ENCODE measurements around the gene ERO1B. TPM values are rescaled to one million over a fixed set of nuclear protein-coding genes. Genes with fewer than 3 reads are reported as not detected.

ERO1B gene
- total RNA-seq, 1 donor, result 2.9 TPM

DNA sequence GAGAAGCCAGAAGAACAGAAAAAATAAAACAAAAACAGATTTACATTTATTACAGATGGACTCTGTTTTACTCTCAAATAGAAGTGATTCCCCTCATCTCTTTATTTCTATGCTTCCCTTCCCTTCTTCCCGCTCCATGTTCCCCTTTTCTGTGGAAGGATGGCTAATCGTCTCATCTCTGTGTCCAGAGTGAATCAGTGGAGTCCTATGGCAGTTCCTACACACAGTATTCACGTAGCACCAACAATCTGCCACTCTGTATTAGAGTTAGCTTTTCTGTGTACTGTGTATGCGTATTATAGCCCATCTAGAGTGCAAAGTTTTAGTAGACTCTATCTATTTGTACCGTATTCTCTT is 6.8 kb upstream of the ERO1B start:
- no peak for DNase-seq (ENCODE audit: insufficient read length, low spot score, missing footprints)
- H3K79me2 ChIP-seq (ENCODE audit: insufficient read depth, low read length), result no peaks in the 10 kb centered on the region
- no peaks in the 10 kb centered on the region for H3K4me1 ChIP-seq (ENCODE audit: insufficient read depth, low read length)
- H3K4me3 ChIP-seq (ENCODE audit: insufficient read depth, low read length), result no peak overlapping the region
- peaks cover 13% of the 10 kb centered on the region for H3K27me3 ChIP-seq (ENCODE audit: insufficient read depth, low read length)
- H4K20me1 ChIP-seq (ENCODE audit: insufficient read depth, low read length), result no peaks in the 10 kb centered on the region
- no peak overlapping the region for H2AFZ ChIP-seq (ENCODE audit: low read length)
- no peak overlapping the region for H3K27ac ChIP-seq (ENCODE audit: low read depth, low read length)
- H3K4me2 ChIP-seq (ENCODE audit: insufficient read depth, low read length), result no peak overlapping the region
- H3K9me3 ChIP-seq (ENCODE audit: low read depth, low read length), result no peaks in the 10 kb centered on the region
- H3K36me3 ChIP-seq (ENCODE audit: insufficient read depth, low read length), result no peaks in the 10 kb centered on the region
- TF ChIP-seq, protein P1, sequence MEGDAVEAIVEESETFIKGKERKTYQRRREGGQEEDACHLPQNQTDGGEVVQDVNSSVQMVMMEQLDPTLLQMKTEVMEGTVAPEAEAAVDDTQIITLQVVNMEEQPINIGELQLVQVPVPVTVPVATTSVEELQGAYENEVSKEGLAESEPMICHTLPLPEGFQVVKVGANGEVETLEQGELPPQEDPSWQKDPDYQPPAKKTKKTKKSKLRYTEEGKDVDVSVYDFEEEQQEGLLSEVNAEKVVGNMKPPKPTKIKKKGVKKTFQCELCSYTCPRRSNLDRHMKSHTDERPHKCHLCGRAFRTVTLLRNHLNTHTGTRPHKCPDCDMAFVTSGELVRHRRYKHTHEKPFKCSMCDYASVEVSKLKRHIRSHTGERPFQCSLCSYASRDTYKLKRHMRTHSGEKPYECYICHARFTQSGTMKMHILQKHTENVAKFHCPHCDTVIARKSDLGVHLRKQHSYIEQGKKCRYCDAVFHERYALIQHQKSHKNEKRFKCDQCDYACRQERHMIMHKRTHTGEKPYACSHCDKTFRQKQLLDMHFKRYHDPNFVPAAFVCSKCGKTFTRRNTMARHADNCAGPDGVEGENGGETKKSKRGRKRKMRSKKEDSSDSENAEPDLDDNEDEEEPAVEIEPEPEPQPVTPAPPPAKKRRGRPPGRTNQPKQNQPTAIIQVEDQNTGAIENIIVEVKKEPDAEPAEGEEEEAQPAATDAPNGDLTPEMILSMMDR (IDR thresholded peaks at IDR 0.05; ENCODE audit: extremely low read depth, low read depth, low read length), result no peak

DNA sequence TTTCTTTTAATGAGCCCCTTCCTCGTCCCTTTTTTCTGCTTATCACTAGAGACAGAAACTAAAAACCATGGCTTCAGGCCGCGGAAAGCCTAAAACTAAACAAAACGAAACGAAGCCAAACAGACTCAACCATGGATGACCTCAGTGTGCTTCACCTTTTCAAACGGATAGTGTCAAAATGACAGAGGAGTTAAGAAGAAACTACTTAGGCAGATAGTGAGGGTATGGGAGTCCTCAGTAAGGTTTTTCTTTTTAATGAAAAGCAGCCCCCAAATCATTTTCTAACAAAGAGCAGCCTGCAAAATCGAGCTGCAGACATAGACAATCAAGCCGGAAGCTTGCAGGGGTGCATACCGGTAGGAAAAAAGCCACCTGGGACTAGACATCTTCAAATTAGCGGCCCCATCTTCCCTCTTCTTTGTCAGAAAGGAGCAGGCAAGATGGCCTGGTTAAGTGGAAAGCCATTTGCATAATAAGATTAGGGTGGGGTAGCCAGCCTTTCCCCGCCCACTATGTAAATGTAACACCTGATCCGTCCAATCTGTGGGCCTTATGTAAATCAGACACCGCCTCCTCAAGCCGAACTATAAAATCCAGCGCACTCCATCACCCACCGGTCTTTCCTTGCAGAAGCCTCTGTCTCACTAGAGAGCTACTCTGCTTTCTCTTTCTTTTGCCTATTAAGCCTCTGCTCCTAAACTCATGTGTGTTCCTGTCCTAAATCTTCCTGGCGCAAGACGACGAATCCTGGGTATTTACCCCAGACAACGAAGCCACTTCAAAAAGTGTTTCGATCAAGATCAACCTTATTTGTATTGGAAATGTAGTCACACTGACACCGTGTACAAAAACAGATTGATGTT is 6.2 kb upstream of the ERO1B start:
- Histone ChIP-seq H3K27me3 (ENCODE audit: insufficient read depth, low read length) (peaks cover 18% of the 10 kb centered on the region), H3K27ac (ENCODE audit: low read depth, low read length) (no peak overlapping the region), H3K36me3 (ENCODE audit: insufficient read depth, low read length) (no peaks in the 10 kb centered on the region), H4K20me1 (ENCODE audit: insufficient read depth, low read length) (no peaks in the 10 kb centered on the region), H3K9me3 (ENCODE audit: low read depth, low read length) (no peaks in the 10 kb centered on the region), H3K4me3 (ENCODE audit: insufficient read depth, low read length) (no peak overlapping the region), H3K4me1 (ENCODE audit: insufficient read depth, low read length) (no peaks in the 10 kb centered on the region), H3K79me2 (ENCODE audit: insufficient read depth, low read length) (no peaks in the 10 kb centered on the region), H2AFZ (ENCODE audit: low read length) (no peak overlapping the region), H3K4me2 (ENCODE audit: insufficient read depth, low read length) (no peak overlapping the region)
- no peak for DNase-seq (ENCODE audit: insufficient read length, low spot score, missing footprints)
- TF ChIP-seq, protein P1 (IDR thresholded peaks at IDR 0.05; ENCODE audit: extremely low read depth, low read depth, low read length), result no peak

- no peaks in the 10 kb centered on the region for H3K79me2 ChIP-seq (ENCODE audit: insufficient read depth, low read length)
- no peak overlapping the region for H3K27ac ChIP-seq (ENCODE audit: low read depth, low read length)
- no peaks in the 10 kb centered on the region for H3K36me3 ChIP-seq (ENCODE audit: insufficient read depth, low read length)
- H3K27me3 ChIP-seq (ENCODE audit: insufficient read depth, low read length), result peaks cover 20% of the 10 kb centered on the region
- H2AFZ ChIP-seq (ENCODE audit: low read length), result no peak overlapping the region
- H3K4me3 ChIP-seq (ENCODE audit: insufficient read depth, low read length), result no peak overlapping the region
- TF ChIP-seq, protein P1 (IDR thresholded peaks at IDR 0.05; ENCODE audit: extremely low read depth, low read depth, low read length), result no peak
- H4K20me1 ChIP-seq (ENCODE audit: insufficient read depth, low read length), result no peaks in the 10 kb centered on the region
- no peaks in the 10 kb centered on the region for H3K9me3 ChIP-seq (ENCODE audit: low read depth, low read length)
- peaks cover 3% of the 10 kb centered on the region for H3K4me1 ChIP-seq (ENCODE audit: insufficient read depth, low read length)
- H3K4me2 ChIP-seq (ENCODE audit: insufficient read depth, low read length), result no peak overlapping the region
- no peak for DNase-seq (ENCODE audit: insufficient read length, low spot score, missing footprints)
Measured at GRCh38 chr1:236287356-236287755, 5.6 kb upstream of the ERO1B start.

DNA sequence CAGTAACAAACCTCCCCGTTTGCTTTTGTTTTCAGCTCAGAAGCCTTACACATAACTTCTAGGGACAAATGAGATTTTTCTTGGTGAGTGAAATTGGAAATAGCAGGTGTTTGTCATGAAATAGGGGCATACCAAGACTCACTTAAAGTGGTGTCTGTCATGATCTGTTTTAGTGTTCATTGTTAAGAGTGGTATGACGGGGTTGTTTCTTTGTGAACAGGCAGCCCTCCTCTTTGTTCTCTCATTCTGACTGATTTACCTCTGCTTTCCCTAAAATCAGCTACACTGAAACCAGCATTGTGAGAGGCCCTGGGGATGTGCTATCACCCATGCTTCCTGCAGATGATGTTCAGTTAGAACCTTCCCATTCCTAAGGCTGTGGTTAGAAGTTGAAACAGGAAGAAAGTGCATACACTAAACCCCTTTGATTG is 2.5 kb upstream of the ERO1B start:
- Histone ChIP-seq H3K27ac (ENCODE audit: low read depth, low read length) (no peak overlapping the region), H3K9me3 (ENCODE audit: low read depth, low read length) (no peaks in the 10 kb centered on the region), H2AFZ (ENCODE audit: low read length) (no peak overlapping the region), H4K20me1 (ENCODE audit: insufficient read depth, low read length) (no peaks in the 10 kb centered on the region), H3K79me2 (ENCODE audit: insufficient read depth, low read length) (no peaks in the 10 kb centered on the region), H3K4me2 (ENCODE audit: insufficient read depth, low read length) (no peak overlapping the region), H3K4me1 (ENCODE audit: insufficient read depth, low read length) (peaks cover 9% of the 10 kb centered on the region), H3K27me3 (ENCODE audit: insufficient read depth, low read length) (peaks cover 20% of the 10 kb centered on the region), H3K36me3 (ENCODE audit: insufficient read depth, low read length) (no peaks in the 10 kb centered on the region), H3K4me3 (ENCODE audit: insufficient read depth, low read length) (no peak overlapping the region)
- TF ChIP-seq, protein P1 (IDR thresholded peaks at IDR 0.05; ENCODE audit: extremely low read depth, low read depth, low read length), result no peak
- no peak for DNase-seq (ENCODE audit: insufficient read length, low spot score, missing footprints)
